ENCODE measurements around the gene ZNF439.
"Not testable (repeated sequence)": the region's sequence is repeated elsewhere in the genome, so short reads cannot be mapped to it uniquely, and the experiment has no call there.

Gene ZNF439

GRCh38 chr19:11848200-11848593 is 329 bp upstream of the ZNF439 start:
- ChIA-PET CTCF (no interaction called here), POLR2A (no interaction called here)
- no peak for DNase-seq (ENCODE audit: extremely low spot score)
- TF ChIP-seq PKNOX1 (IDR thresholded peaks at IDR 0.05) (no peak), CTBP1 (IDR thresholded peaks at IDR 0.05; ENCODE audit: borderline replicate concordance) (no peak), ZNF384 (IDR thresholded peaks at IDR 0.05) (no peak), HDGF (IDR thresholded peaks at IDR 0.05; ENCODE audit: borderline replicate concordance) (no peak), SUZ12 (IDR thresholded peaks at IDR 0.05) (no peak), FOXA1 (IDR thresholded peaks at IDR 0.05) (no peak), ARNT (IDR thresholded peaks at IDR 0.05) (no peak), SP1 (IDR thresholded peaks at IDR 0.05) (no peak), L3MBTL2 (conservative IDR thresholded peaks at IDR 0.05) (no peak), BHLHE40 (IDR thresholded peaks at IDR 0.05; ENCODE audit: borderline replicate concordance) (no peak), LEF1 (IDR thresholded peaks at IDR 0.05; ENCODE audit: borderline replicate concordance) (no peak), NFRKB (IDR thresholded peaks at IDR 0.05) (no peak), FOXK2 (IDR thresholded peaks at IDR 0.05) (no peak), ELF4 (IDR thresholded peaks at IDR 0.05) (no peak), TARDBP (IDR thresholded peaks at IDR 0.05) (no peak), FOXM1 (IDR thresholded peaks at IDR 0.05; ENCODE audit: borderline replicate concordance) (no peak)

- DNase-seq (ENCODE audit: extremely low spot score); CTCF ChIA-PET; POLR2A ChIA-PET: not testable (repeated sequence)
Observed at GRCh38 chr19:11850289-11850688, 1.8 kb downstream of the ZNF439 start.

- no peak for DNase-seq (ENCODE audit: extremely low spot score)
- TF ChIP-seq FOXM1 (IDR thresholded peaks at IDR 0.05; ENCODE audit: borderline replicate concordance) (no peak), FOXK2 (IDR thresholded peaks at IDR 0.05) (no peak), LEF1 (IDR thresholded peaks at IDR 0.05; ENCODE audit: borderline replicate concordance) (no peak), HDGF (IDR thresholded peaks at IDR 0.05; ENCODE audit: borderline replicate concordance) (no peak), BHLHE40 (IDR thresholded peaks at IDR 0.05; ENCODE audit: borderline replicate concordance) (no peak), NFRKB (IDR thresholded peaks at IDR 0.05) (no peak), SP1 (IDR thresholded peaks at IDR 0.05) (no peak), FOXA1 (IDR thresholded peaks at IDR 0.05) (no peak), TARDBP (IDR thresholded peaks at IDR 0.05) (no peak), CTBP1 (IDR thresholded peaks at IDR 0.05; ENCODE audit: borderline replicate concordance) (no peak), ELF4 (IDR thresholded peaks at IDR 0.05) (no peak), ARNT (IDR thresholded peaks at IDR 0.05) (no peak), ZNF384 (IDR thresholded peaks at IDR 0.05) (no peak), SUZ12 (IDR thresholded peaks at IDR 0.05) (no peak), PKNOX1 (IDR thresholded peaks at IDR 0.05) (no peak), L3MBTL2 (conservative IDR thresholded peaks at IDR 0.05) (no peak)
- CTCF ChIA-PET = no interaction called here
- POLR2A ChIA-PET = no interaction called here
Observed at GRCh38 chr19:11853358-11853757, 4.8 kb downstream of the ZNF439 start.

GRCh38 chr19:11856596-11857250 is 8.2 kb downstream of the ZNF439 start:
- DNase-seq (ENCODE audit: extremely low spot score) = no peak
- POLR2A ChIA-PET = no interaction called here
- CTCF ChIA-PET = no interaction called here
- TF ChIP-seq ELF4 (IDR thresholded peaks at IDR 0.05) (no peak), NFRKB (IDR thresholded peaks at IDR 0.05) (no peak), BHLHE40 (IDR thresholded peaks at IDR 0.05; ENCODE audit: borderline replicate concordance) (no peak), L3MBTL2 (conservative IDR thresholded peaks at IDR 0.05) (no peak), FOXA1 (IDR thresholded peaks at IDR 0.05) (no peak), ARNT (IDR thresholded peaks at IDR 0.05) (no peak), HDGF (IDR thresholded peaks at IDR 0.05; ENCODE audit: borderline replicate concordance) (no peak), PKNOX1 (IDR thresholded peaks at IDR 0.05) (no peak), CTBP1 (IDR thresholded peaks at IDR 0.05; ENCODE audit: borderline replicate concordance) (no peak), SP1 (IDR thresholded peaks at IDR 0.05) (no peak), TARDBP (IDR thresholded peaks at IDR 0.05) (no peak), FOXM1 (IDR thresholded peaks at IDR 0.05; ENCODE audit: borderline replicate concordance) (no peak), FOXK2 (IDR thresholded peaks at IDR 0.05) (no peak), ZNF384 (IDR thresholded peaks at IDR 0.05) (no peak), LEF1 (IDR thresholded peaks at IDR 0.05; ENCODE audit: borderline replicate concordance) (no peak), SUZ12 (IDR thresholded peaks at IDR 0.05) (no peak)

- POLR2A ChIA-PET = no interaction called here
- TF ChIP-seq ELF4 (IDR thresholded peaks at IDR 0.05) (no peak), CTBP1 (IDR thresholded peaks at IDR 0.05; ENCODE audit: borderline replicate concordance) (no peak), ARNT (IDR thresholded peaks at IDR 0.05) (no peak), TARDBP (IDR thresholded peaks at IDR 0.05) (no peak), FOXM1 (IDR thresholded peaks at IDR 0.05; ENCODE audit: borderline replicate concordance) (no peak), HDGF (IDR thresholded peaks at IDR 0.05; ENCODE audit: borderline replicate concordance) (no peak), NFRKB (IDR thresholded peaks at IDR 0.05) (no peak), PKNOX1 (IDR thresholded peaks at IDR 0.05) (no peak), SP1 (IDR thresholded peaks at IDR 0.05) (no peak), FOXA1 (IDR thresholded peaks at IDR 0.05) (no peak), FOXK2 (IDR thresholded peaks at IDR 0.05) (no peak), SUZ12 (IDR thresholded peaks at IDR 0.05) (no peak)
- CTCF ChIA-PET = no interaction called here
- no peak for DNase-seq (ENCODE audit: extremely low spot score)
Observed at GRCh38 chr19:11860721-11861120, 12.2 kb downstream of the ZNF439 start.

All from HEK293T (cell line).